Upper lobe of left lung (tissue), 4 donors: ENCODE data around the gene DLGAP1.

Source experiments
- CTCF ChIP-seq, 6 experiments: fragments of 450-650 bp in 4 of 6; fragments of 200-600 bp in 2 of 6; sonication (generic) in 2 of 6; IDR thresholded peaks; one replicate each; pipeline ENCODE4 v1.5.1; 2016 to 2019; ENCODE audit warnings: antibody characterized with exemption in 6 of 6
- POLR2A ChIP-seq, 4 donors: fragments of 450-650 bp; IDR thresholded peaks; one replicate each; pipeline ENCODE4 v1.5.1; 2016 to 2017; ENCODE audit warnings: antibody characterized with exemption in 4 of 4, mild to moderate bottlenecking in 2 of 4
- POLR2AphosphoS5 ChIP-seq, 2 donors: sonication (generic); formaldehyde crosslinking; IDR thresholded peaks; one replicate each; pipeline ENCODE4 v1.5.1; 2017; ENCODE audit warnings: antibody characterized with exemption in 2 of 2

GRCh38 chr18:3624935-3625741 is 830.0 kb downstream of the DLGAP1 start:
- TF ChIP-seq CTCF (IDR thresholded peaks at IDR 0.05) (no peak), POLR2A (IDR thresholded peaks at IDR 0.05) (no peak), POLR2AphosphoS5 (IDR thresholded peaks at IDR 0.05) (no peak)
